ENCODE data around the gene HSCB. TPM values are rescaled to one million over a fixed set of nuclear protein-coding genes. Genes with fewer than 3 reads are reported as not detected.

Gene HSCB
- total RNA-seq, 1 donor from 2014 or later, result 13.4 TPM

- Mint-ChIP-seq H3K27ac (ENCODE audit: unreplicated experiment) (peak overlapping the region; percentile 7), H3K9me3 (ENCODE audit: unreplicated experiment) (no peaks in the 10 kb centered on the region)
Observed at GRCh38 chr22:28795071-28795693, 53.3 kb downstream of the HSCB start.

GRCh38 chr22:28795932-28796856 lies 54.4 kb downstream of the HSCB start:
- Mint-ChIP-seq H3K27ac (ENCODE audit: unreplicated experiment) (peak overlapping the region; percentile 39), H3K27me3 (ENCODE audit: unreplicated experiment) (no peaks in the 10 kb centered on the region), H3K9me3 (ENCODE audit: unreplicated experiment) (no peaks in the 10 kb centered on the region), H3K36me3 (ENCODE audit: unreplicated experiment) (peaks cover 51% of the 10 kb centered on the region), H3K4me1 (ENCODE audit: unreplicated experiment) (peaks cover 35% of the 10 kb centered on the region), H3K4me3 (ENCODE audit: unreplicated experiment) (no peak overlapping the region)
- no peak for DNase-seq (ENCODE audit: extremely low spot score, unreplicated experiment)
- TF ChIP-seq CTCF (IDR thresholded peaks at IDR 0.05), result no peak

More at GRCh38 chr22:28795071-28795693, 53.3 kb downstream of the HSCB start:
- DNase-seq (ENCODE audit: extremely low spot score, unreplicated experiment), result no peak
- Mint-ChIP-seq H3K4me1 (ENCODE audit: unreplicated experiment) (peaks cover 29% of the 10 kb centered on the region), H3K4me3 (ENCODE audit: unreplicated experiment) (no peak overlapping the region), H3K27me3 (ENCODE audit: unreplicated experiment) (no peaks in the 10 kb centered on the region), H3K36me3 (ENCODE audit: unreplicated experiment) (peaks cover 51% of the 10 kb centered on the region)
- TF ChIP-seq CTCF (IDR thresholded peaks at IDR 0.05), result no peak

GRCh38 chr22:28798810-28799605 lies 57.2 kb downstream of the HSCB start:
- Mint-ChIP-seq H3K36me3 (ENCODE audit: unreplicated experiment) (peaks cover 48% of the 10 kb centered on the region), H3K27me3 (ENCODE audit: unreplicated experiment) (no peaks in the 10 kb centered on the region), H3K9me3 (ENCODE audit: unreplicated experiment) (no peaks in the 10 kb centered on the region), H3K27ac (ENCODE audit: unreplicated experiment) (peak overlapping the region; percentile 99), H3K4me1 (ENCODE audit: unreplicated experiment) (peaks cover 45% of the 10 kb centered on the region), H3K4me3 (ENCODE audit: unreplicated experiment) (peak overlapping the region; percentile 89)
- DNase-seq (ENCODE audit: extremely low spot score, unreplicated experiment), result no peak
- no peak for TF ChIP-seq CTCF (IDR thresholded peaks at IDR 0.05)

- Mint-ChIP-seq H3K9me3 (ENCODE audit: unreplicated experiment) (no peaks in the 10 kb centered on the region), H3K4me1 (ENCODE audit: unreplicated experiment) (peaks cover 45% of the 10 kb centered on the region), H3K27me3 (ENCODE audit: unreplicated experiment) (no peaks in the 10 kb centered on the region), H3K36me3 (ENCODE audit: unreplicated experiment) (peaks cover 41% of the 10 kb centered on the region), H3K4me3 (ENCODE audit: unreplicated experiment) (peak overlapping the region; percentile 89), H3K27ac (ENCODE audit: unreplicated experiment) (peak overlapping the region; percentile 99)
- TF ChIP-seq CTCF (IDR thresholded peaks at IDR 0.05), result no peak
- peak; percentile 92 for DNase-seq (ENCODE audit: extremely low spot score, unreplicated experiment)
Observed at GRCh38 chr22:28799606-28800307, 57.9 kb downstream of the HSCB start.

Data from osteocyte (in vitro differentiated cells).